ENCODE data around the gene SFTA2.

DNA sequence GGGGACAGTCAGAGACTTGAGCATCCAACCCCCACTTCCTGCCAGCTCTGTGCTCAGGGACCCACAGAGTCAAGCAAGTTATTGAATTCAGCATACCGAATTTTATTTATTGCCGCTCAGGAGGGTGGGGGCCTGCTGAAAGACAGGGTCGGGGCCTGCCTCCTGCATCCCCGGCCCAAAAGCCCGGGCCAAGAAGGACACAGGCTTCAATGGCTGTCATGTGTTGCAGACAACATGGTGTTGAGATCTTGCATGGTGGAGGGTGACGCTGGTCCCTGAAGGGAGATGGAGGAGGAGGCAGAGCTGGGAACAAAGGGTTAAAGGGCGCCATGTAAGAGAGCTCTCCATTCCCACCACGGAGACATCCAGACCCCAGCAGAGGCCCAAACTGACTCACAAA is 698 bp downstream of the SFTA2 start:
- TF ChIP-seq POLR2AphosphoS5 (IDR thresholded peaks at IDR 0.05; ENCODE audit: low read depth, low read length) (no peak), TAF1 (IDR thresholded peaks at IDR 0.05; ENCODE audit: borderline replicate concordance, insufficient read depth, low read length) (no peak)
- TF ChIP-seq, protein P1, sequence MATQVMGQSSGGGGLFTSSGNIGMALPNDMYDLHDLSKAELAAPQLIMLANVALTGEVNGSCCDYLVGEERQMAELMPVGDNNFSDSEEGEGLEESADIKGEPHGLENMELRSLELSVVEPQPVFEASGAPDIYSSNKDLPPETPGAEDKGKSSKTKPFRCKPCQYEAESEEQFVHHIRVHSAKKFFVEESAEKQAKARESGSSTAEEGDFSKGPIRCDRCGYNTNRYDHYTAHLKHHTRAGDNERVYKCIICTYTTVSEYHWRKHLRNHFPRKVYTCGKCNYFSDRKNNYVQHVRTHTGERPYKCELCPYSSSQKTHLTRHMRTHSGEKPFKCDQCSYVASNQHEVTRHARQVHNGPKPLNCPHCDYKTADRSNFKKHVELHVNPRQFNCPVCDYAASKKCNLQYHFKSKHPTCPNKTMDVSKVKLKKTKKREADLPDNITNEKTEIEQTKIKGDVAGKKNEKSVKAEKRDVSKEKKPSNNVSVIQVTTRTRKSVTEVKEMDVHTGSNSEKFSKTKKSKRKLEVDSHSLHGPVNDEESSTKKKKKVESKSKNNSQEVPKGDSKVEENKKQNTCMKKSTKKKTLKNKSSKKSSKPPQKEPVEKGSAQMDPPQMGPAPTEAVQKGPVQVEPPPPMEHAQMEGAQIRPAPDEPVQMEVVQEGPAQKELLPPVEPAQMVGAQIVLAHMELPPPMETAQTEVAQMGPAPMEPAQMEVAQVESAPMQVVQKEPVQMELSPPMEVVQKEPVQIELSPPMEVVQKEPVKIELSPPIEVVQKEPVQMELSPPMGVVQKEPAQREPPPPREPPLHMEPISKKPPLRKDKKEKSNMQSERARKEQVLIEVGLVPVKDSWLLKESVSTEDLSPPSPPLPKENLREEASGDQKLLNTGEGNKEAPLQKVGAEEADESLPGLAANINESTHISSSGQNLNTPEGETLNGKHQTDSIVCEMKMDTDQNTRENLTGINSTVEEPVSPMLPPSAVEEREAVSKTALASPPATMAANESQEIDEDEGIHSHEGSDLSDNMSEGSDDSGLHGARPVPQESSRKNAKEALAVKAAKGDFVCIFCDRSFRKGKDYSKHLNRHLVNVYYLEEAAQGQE (IDR thresholded peaks at IDR 0.05; ENCODE audit: insufficient read depth in 1 of 2, low read depth in 2 of 2, low read length in 2 of 2) = no peak

All from PFSK-1 (cell line).